ENCODE results near the gene NRXN3.

- TF ChIP-seq CTCF (conservative IDR thresholded peaks at IDR 0.05) (no peak), EZH2 (IDR thresholded peaks at IDR 0.05; ENCODE audit: low read depth) (no peak)
These were observed 1611.7 kb downstream of the NRXN3 start for GRCh38 chr14:79781882-79782281.

Data from PC-9 (cell line).